GM18861 (cell line): Measurements from ENCODE around the gene CILP2.

Experiments used
- ATAC-seq: cut with Tn5 transposase; IDR thresholded peaks from one replicate; pipeline ENCODE4 v1.9.1; 2021; ENCODE audit not compliant: unreplicated experiment

CILP2 gene

DNA sequence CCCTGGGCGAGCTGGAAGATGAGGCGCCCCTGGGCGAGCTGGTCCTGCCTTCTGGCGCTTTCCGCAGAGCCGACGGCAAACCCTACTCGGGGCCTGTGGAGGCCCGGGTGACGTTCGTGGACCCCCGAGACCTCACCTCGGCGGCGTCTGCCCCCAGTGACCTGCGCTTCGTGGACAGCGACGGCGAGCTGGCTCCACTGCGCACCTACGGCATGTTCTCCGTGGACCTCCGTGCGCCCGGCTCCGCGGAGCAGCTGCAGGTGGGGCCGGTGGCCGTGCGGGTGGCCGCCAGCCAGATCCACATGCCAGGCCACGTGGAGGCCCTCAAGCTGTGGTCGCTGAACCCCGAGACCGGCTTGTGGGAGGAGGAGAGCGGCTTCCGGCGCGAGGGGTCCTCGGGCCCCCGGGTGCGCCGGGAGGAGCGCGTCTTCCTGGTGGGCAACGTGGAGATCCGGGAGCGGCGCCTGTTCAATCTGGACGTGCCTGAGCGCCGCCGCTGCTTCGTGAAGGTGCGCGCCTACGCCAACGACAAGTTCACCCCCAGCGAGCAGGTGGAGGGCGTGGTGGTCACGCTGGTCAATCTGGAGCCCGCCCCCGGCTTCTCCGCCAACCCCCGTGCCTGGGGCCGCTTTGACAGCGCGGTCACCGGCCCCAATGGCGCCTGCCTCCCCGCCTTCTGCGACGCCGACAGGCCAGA, 6.3 kb downstream of the CILP2 start:
- ATAC-seq, result no peak

DNA sequence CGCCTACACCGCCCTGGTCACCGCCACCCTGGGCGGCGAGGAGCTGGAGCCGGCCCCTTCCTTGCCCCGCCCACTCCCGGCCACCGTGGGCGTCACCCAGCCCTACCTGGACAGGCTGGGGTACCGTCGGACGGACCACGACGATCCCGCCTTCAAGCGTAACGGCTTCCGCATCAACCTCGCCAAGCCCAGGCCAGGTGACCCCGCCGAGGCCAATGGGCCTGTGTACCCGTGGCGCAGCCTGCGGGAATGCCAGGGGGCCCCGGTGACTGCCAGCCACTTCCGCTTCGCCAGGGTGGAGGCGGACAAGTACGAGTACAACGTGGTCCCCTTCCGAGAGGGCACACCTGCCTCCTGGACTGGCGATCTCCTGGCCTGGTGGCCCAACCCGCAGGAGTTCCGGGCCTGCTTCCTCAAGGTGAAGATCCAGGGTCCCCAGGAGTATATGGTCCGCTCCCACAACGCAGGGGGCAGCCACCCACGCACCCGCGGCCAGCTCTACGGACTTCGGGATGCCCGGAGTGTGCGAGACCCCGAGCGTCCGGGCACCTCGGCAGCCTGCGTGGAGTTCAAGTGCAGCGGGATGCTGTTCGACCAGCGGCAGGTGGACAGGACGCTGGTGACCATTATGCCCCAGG, 7.0 kb downstream of the CILP2 start:
- no peak for ATAC-seq

- no peak for ATAC-seq
Observed at GRCh38 chr19:19545707-19546106, 7.6 kb downstream of the CILP2 start.

GRCh38 chr19:19546751-19547162, 8.7 kb downstream of the CILP2 start:
- ATAC-seq, result no peak

DNA sequence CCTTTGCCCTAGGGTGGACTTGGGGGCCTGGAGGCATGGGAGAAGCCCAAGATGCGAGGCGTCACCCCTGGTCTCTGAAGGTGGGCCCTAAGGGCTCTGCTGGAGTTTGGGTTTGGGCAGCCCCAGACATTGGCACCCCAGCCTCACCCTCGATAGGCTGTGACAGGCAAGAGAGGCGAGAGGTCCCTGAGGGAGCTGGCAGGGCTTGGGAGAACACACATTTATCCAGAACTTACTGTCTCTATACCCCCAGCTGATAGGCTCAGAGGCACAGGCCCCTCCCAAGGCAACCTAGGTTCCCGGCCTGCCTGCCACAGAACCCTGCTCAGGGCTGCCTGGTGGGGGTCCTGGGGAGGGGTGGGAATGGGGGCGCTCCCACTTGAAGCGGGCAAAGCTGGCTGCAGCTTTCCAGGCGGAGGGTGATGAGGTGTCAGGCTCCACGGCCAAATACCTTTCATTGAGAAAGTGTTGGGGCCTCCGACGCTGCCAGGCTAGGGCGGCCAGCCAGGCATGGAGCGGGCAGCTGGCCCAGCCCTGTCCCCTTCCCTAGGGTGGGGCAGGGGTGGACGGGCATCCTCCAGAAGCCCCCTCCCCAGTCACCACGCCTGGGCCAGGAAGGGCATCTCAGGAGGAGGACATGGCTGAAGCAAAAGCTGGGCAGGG, 9.7 kb downstream of the CILP2 start:
- no peak for ATAC-seq

GRCh38 chr19:19548915-19549759, 11.1 kb downstream of the CILP2 start:
- no peak for ATAC-seq

DNA sequence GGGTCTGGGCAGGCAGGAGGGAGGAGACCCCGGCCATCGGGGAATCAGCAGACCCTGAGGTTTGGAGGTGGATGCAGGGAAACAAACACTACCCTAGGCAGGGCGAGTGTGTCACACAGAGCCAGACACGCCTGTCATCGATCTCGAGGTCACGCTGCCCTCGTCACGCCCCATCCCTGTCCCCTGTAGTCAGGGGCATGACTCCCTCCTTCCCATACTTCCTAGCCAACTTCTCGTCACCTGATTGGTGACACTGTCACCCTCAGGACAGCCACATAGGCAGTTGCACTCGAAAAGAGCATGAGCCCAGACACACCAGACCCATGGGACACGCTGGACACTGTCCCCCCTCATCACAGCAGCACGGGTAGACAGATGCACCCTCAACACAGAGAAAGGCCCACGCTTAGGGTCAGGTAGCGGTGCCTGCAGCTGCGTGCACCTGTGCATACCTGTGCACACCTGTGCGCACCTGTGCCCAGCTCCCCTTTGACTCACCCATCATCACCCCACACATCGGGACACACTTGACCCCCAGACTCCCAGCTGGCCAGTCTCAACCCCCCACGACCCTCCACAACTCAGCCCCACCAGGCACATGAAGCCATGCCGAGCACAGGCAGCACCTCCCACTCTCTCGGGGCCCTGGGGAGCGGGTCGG, 11.9 kb downstream of the CILP2 start:
- ATAC-seq, result no peak

GRCh38 chr19:19550485-19550929, 12.4 kb downstream of the CILP2 start:
- no peak for ATAC-seq

- ATAC-seq, result no peak
Observed at GRCh38 chr19:19550972-19551852, 13.1 kb downstream of the CILP2 start.

- no peak for ATAC-seq
Observed at GRCh38 chr19:19551853-19552192, 13.8 kb downstream of the CILP2 start.

DNA sequence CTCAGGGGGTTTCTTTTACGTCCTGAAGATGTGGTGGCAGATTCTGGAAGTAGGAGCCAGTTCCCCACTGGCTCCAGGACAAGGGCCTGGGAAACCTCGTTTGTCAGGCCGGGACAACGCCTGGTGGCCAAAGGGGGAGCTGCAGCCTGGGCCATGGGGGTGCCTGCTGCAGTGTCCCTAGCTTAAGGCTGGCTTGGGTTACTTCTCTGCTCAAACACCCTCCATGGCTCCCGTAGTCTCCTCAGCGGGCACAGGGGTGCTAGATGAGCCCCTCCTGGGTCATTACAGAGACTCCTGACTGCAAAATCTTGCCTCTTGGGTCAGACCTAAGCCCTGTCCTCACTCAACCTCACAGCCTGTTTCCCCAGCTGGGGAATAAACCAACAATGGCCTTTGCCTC, 14.7 kb downstream of the CILP2 start:
- ATAC-seq, result no peak

GRCh38 chr19:19553670-19554069, 15.6 kb downstream of the CILP2 start:
- no peak for ATAC-seq

- ATAC-seq, result no peak
Observed at GRCh38 chr19:19554074-19555023, 16.3 kb downstream of the CILP2 start.

GRCh38 chr19:19558055-19558454, 20.0 kb downstream of the CILP2 start:
- no peak for ATAC-seq

GRCh38 chr19:19558636-19559035, 20.6 kb downstream of the CILP2 start:
- ATAC-seq, result no peak

GRCh38 chr19:19559931-19560330, 21.9 kb downstream of the CILP2 start:
- no peak for ATAC-seq

GRCh38 chr19:19561946-19562664, 24.0 kb downstream of the CILP2 start:
- ATAC-seq, result no peak

GRCh38 chr19:19562665-19563347, 24.7 kb downstream of the CILP2 start:
- no peak for ATAC-seq
